ENCODE results near the gene PAPPA2.
A peak's percentile ranks its signal among the peaks of the same experiment; 100 is the strongest.
"Not testable (repeated sequence)": the region's sequence is repeated elsewhere in the genome, so short reads cannot be mapped to it uniquely, and the experiment has no call there.

PAPPA2 gene

GRCh38 chr1:176552217-176552991, 89.4 kb downstream of the PAPPA2 start:
- DNase-seq (ENCODE audit: low spot score) = no peak

GRCh38 chr1:176552999-176553398, 90.0 kb downstream of the PAPPA2 start:
- DNase-seq (ENCODE audit: low spot score) = no peak

GRCh38 chr1:176556288-176556687, 93.3 kb downstream of the PAPPA2 start:
- DNase-seq (ENCODE audit: low spot score) = no peak

- DNase-seq (ENCODE audit: low spot score) = no peak
Observed at GRCh38 chr1:176557543-176558258, 94.7 kb downstream of the PAPPA2 start.

- no peak for DNase-seq (ENCODE audit: low spot score)
Observed at GRCh38 chr1:176558561-176558960, 95.6 kb downstream of the PAPPA2 start.

GRCh38 chr1:176559474-176559873, 96.5 kb downstream of the PAPPA2 start:
- no peak for DNase-seq (ENCODE audit: low spot score)

GRCh38 chr1:176559878-176560277, 96.9 kb downstream of the PAPPA2 start:
- DNase-seq (ENCODE audit: low spot score) = peak; percentile 54

DNA sequence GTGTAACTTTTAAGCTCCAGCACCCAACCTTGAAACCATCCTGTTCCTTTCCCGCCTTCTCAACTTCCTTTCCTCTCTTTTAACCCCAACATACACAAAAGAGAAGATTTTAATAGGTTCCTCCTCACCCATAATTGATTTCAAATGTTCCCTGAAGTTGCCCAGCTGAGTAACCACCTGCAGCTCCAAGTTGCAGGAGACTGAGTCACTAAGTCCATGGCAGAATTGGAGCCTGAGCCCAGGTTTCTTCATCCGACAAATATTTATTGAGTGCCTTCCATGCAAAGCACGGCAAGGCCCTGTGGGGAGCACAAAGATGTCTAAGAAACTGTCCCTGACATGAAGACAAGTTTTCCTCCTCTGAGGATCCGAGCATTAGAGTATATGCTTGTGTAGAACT, 97.7 kb downstream of the PAPPA2 start:
- no peak for DNase-seq (ENCODE audit: low spot score)

DNA sequence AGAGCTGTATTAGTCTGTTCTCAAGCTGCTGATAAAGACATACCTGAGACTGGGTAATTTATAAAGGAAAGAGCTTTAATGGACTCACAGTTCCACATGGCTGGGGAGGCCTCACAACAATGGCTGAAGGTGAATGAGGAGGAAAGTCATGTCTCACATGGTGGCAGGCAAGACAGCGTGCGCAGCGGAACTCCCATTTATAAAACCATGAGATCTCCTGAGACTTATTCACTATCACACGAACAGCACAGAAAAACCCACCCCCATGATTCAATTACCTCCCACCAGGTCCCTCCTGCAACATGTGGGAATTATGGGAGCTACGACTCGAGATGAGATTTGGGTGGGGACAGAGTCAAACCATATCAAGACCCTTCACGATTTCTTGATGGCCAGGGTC, 98.8 kb downstream of the PAPPA2 start:
- DNase-seq (ENCODE audit: low spot score) = not testable (repeated sequence)

- DNase-seq (ENCODE audit: low spot score) = no peak
Observed at GRCh38 chr1:176566004-176566975, 103.3 kb downstream of the PAPPA2 start.

DNA sequence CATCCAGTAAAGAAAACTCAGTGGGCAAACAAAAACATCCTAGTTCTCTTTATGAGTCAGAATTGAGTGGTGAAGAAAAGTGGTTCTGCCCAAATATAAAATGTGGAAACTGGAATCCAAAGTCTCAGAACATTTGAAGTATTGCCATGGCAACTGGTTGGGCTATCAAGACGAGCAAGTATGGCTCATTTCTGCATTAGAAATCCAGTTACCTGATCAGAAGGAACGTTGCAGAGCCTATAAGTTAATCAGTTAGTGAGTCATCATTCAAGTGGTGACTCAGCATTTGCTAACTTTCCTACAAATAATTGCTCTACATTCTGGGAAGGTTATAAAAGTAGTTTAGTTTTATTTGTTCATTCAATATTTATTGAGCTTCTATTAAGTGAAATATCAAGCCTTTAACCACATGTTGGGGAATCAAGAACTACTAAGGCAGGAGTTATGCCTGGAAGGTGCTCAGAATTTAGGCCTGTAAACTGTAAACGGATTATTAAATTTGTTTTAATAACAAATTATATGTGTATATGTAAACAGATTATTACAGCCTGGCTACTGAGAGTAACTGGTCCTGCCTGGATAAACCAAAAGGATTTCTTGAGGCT, 104.3 kb downstream of the PAPPA2 start:
- DNase-seq (ENCODE audit: low spot score) = no peak

GRCh38 chr1:176568185-176568584, 105.2 kb downstream of the PAPPA2 start:
- DNase-seq (ENCODE audit: low spot score) = no peak

DNA sequence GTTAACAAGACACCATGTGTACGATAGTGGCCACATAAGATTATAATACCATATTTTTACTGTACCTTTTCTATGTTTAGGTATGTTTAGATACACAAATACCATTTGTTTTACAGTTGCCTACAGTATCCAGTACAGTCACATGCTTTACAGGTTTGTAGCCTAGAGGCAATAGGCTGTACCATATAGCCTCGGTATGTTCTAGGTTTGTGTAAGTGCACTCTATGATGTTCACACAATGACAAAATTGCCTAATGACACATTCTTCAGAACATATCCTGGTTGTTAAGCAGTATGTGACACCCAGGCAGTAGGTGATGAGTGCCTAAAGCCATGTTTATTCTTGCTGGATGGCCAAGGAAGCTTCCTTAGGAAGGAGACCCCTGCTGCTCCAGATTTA, 111.8 kb downstream of the PAPPA2 start:
- no peak for DNase-seq (ENCODE audit: low spot score)

GRCh38 chr1:176575991-176576390, 113.0 kb downstream of the PAPPA2 start:
- no peak for DNase-seq (ENCODE audit: low spot score)

GRCh38 chr1:176576670-176577069, 113.7 kb downstream of the PAPPA2 start:
- no peak for DNase-seq (ENCODE audit: low spot score)

GRCh38 chr1:176577646-176578197, 114.7 kb downstream of the PAPPA2 start:
- DNase-seq (ENCODE audit: low spot score) = no peak

DNA sequence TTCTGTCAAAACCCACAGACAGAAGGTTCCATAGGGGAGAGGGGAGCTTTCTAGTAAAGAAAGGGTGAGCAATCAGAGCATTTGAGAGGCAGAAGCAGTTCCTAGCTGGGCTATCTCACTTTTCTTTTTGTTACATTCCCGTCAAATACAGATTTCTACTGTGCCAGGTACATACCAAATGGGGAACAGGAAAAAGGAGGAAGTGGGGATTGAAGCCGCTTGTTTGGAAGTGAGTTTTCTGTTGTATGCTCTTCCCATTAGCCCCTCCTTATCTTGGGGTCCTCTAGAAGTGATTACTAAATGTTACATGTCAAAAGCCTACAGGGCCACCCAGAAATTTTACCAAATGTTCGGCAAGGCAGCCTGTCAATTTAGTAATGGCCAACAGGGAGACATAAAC, 116.1 kb downstream of the PAPPA2 start:
- no peak for DNase-seq (ENCODE audit: low spot score)

- DNase-seq (ENCODE audit: low spot score) = no peak
Observed at GRCh38 chr1:176595217-176595616, 132.2 kb downstream of the PAPPA2 start.

GRCh38 chr1:176601348-176601747, 138.4 kb downstream of the PAPPA2 start:
- no peak for DNase-seq (ENCODE audit: low spot score)

DNA sequence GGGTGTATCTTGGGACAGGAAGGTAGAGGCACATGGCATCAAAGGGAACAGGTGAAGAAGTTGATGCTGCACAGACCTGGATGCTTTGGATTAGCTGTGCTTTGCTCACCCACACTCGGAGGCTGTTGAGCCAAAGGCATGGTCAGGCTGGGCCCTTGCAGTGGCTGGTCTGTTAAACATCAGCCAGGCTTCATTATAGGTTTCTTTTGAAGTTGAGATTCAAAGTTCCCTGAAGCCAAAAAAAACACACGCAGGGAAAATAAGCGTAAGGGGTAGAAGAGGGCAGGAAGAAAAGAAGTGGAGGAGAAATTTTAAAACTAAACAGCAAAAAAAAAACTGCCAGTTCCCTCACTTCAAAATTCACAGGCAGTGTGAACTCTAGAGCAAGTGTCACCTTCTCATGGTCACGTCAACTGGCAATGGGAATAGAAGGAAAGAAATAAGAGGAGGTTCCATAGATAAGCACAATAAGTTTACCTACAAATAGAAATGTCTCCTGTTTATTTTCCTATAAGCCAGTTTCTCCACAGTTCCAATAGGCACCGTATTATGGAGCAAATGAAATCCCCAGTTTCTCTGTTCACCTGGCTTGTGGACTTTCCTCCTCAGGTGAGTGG, 139.5 kb downstream of the PAPPA2 start:
- DNase-seq (ENCODE audit: low spot score) = no peak

DNA sequence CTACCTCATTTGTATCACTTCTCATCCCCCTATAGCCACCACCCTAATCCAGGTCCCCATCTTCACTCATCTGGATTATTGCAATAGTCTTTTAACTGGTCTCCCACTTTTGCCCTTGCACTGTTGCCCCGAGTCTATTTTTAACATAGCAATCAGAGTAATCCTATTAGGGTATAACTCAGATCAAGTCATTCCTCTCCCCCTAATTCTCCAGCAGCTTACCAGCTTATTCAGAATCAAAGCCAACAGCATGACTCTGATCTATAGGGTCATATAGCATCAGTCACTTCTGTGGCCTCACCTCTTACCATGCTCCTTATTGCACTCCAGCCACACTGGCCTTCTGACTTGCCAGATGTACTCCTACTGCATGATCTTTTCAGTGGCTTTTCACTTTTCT, 140.7 kb downstream of the PAPPA2 start:
- DNase-seq (ENCODE audit: low spot score) = no peak

Measured in SW480 (cell line).